A673 (cell line): ENCODE data around the gene KIAA1328. TPM values are rescaled to one million over a fixed set of nuclear protein-coding genes. Genes with fewer than 3 reads are reported as not detected.

Source experiments
- BruUV-seq: library from RNA; stranded (reverse); fragments of 400-500 nt; replicated peaks from 2 replicates; lab custom pipeline; 2021; lab: Mats Ljungman, UMichigan
- CTCF ChIA-PET: fragments of 300-600 bp; sonication (Branson Sonifier 250); formaldehyde crosslinking; loops from one replicate; lab custom pipeline; 2022; ENCODE audit warnings: antibody characterized with exemption; lab: Charles Lee
- POLR2A ChIA-PET: fragments of 300-600 bp; sonication (Branson Sonifier 250); formaldehyde crosslinking; loops from one replicate; lab custom pipeline; 2022; ENCODE audit warnings: antibody characterized with exemption; ENCODE audit not compliant: low non-redundant PET; lab: Charles Lee
- DNase-seq: peaks from one replicate; pipeline ENCODE4 v3.0.0-alpha.2; 2015; ENCODE audit warnings: low spot score
- H3K27ac ChIP-seq: fragments of 200-600 bp; sonication (generic); 2 replicates; pipeline ENCODE4 v1.5.1; 2016; ENCODE audit warnings: mixed run types, low read depth, mild to moderate bottlenecking, mixed read lengths, antibody characterized with exemption, low read length; ENCODE audit not compliant: poor library complexity, severe bottlenecking
- H3K27me3 ChIP-seq: fragments of 200-600 bp; sonication (generic); replicated peaks from 2 replicates; pipeline ENCODE4 v1.6.1; 2017; ENCODE audit warnings: mixed run types, low read depth, mild to moderate bottlenecking, mixed read lengths, antibody characterized with exemption, low read length; ENCODE audit not compliant: insufficient read depth, poor library complexity
- H3K36me3 ChIP-seq: fragments of 200-600 bp; sonication (generic); 2 replicates; pipeline ENCODE4 v1.6.1; 2016; ENCODE audit warnings: mixed run types, mild to moderate bottlenecking, mixed read lengths, antibody characterized with exemption, low read length; ENCODE audit not compliant: insufficient read depth, poor library complexity, severe bottlenecking
- H3K4me1 ChIP-seq: fragments of 200-600 bp; sonication (generic); 2 replicates; pipeline ENCODE4 v1.6.1; 2017; ENCODE audit warnings: mixed run types, mild to moderate bottlenecking, mixed read lengths, antibody characterized with exemption, low read length; ENCODE audit not compliant: insufficient read depth, poor library complexity, severe bottlenecking
- H3K4me3 ChIP-seq: fragments of 200-600 bp; sonication (generic); 2 replicates; pipeline ENCODE4 v1.5.1; 2016; ENCODE audit warnings: low read depth, mixed run types, mild to moderate bottlenecking, mixed read lengths, low read length; ENCODE audit not compliant: poor library complexity, severe bottlenecking
- H3K9me3 ChIP-seq: fragments of 200-600 bp; sonication (generic); 2 replicates; pipeline ENCODE4 v1.6.1; 2016; ENCODE audit warnings: mixed run types, low read depth, mild to moderate bottlenecking, mixed read lengths, antibody characterized with exemption, low read length; ENCODE audit not compliant: poor library complexity, severe bottlenecking
- CTCF ChIP-seq: fragments of 300-800, 200-600 bp; sonication (generic); conservative IDR thresholded peaks from 2 replicates; pipeline ENCODE4 v1.5.1; 2017; ENCODE audit warnings: low read depth, mild to moderate bottlenecking, antibody characterized with exemption, low read length, moderate library complexity, mixed read lengths
- EZH2 ChIP-seq: fragments of 200-600 bp; sonication (generic); IDR thresholded peaks from 2 replicates; pipeline ENCODE4 v1.6.1; 2017; ENCODE audit warnings: borderline replicate concordance, low read depth, mild to moderate bottlenecking, mixed read lengths, antibody characterized with exemption, low read length; ENCODE audit not compliant: poor library complexity, severe bottlenecking
- intact Hi-C: fragments of 100-400 bp; cut with micrococcal nuclease; formaldehyde crosslinking; loops from one replicate; pipeline ENCODE4 v1.10.0; 2022; ENCODE audit not compliant: unreplicated experiment
- total RNA-seq: library from RNA; stranded (reverse); gene quantifications from 2 replicates; pipeline ENCODE4 v1.2.3, GENCODE V29; 2021

Gene KIAA1328
- total RNA-seq, 1 experiment from 2014 or later = 6.5 TPM

GRCh38 chr18:37266290-37266689, 437.4 kb downstream of the KIAA1328 start:
- intact Hi-C loops = no loop called here
- no TSS peak for BruUV-seq
- no peak overlapping the region for H3K27ac ChIP-seq
- TF ChIP-seq EZH2 = no peak
- no peak overlapping the region for H3K4me3 ChIP-seq
- H3K27me3 ChIP-seq = no peaks in the 10 kb centered on the region
- H3K36me3 ChIP-seq = no peaks in the 10 kb centered on the region
- no peaks in the 10 kb centered on the region for H3K9me3 ChIP-seq
- CTCF ChIA-PET = no interaction called here
- DNase-seq = no peak
- H3K4me1 ChIP-seq = no peaks in the 10 kb centered on the region
- POLR2A ChIA-PET = no interaction called here

GRCh38 chr18:37270038-37270665, 441.2 kb downstream of the KIAA1328 start:
- H3K27me3 ChIP-seq = peaks cover 22% of the 10 kb centered on the region
- no peak overlapping the region for H3K4me3 ChIP-seq
- no peaks in the 10 kb centered on the region for H3K4me1 ChIP-seq
- no peaks in the 10 kb centered on the region for H3K9me3 ChIP-seq
- ChIA-PET CTCF (no interaction called here), POLR2A (no interaction called here)
- DNase-seq = peak; percentile 64
- intact Hi-C loops = no loop called here
- no peaks in the 10 kb centered on the region for H3K36me3 ChIP-seq
- TF ChIP-seq EZH2 (no peak), CTCF (no peak)
- BruUV-seq = no TSS peak
- H3K27ac ChIP-seq = no peak overlapping the region

- H3K4me1 ChIP-seq = no peaks in the 10 kb centered on the region
- intact Hi-C loops = no loop called here
- no peak for DNase-seq
- POLR2A ChIA-PET = no interaction called here
- CTCF ChIA-PET = no interaction called here
- peaks cover 26% of the 10 kb centered on the region for H3K27me3 ChIP-seq
- no peak overlapping the region for H3K27ac ChIP-seq
- no peaks in the 10 kb centered on the region for H3K9me3 ChIP-seq
- TF ChIP-seq EZH2 (no peak), CTCF (no peak)
- no peaks in the 10 kb centered on the region for H3K36me3 ChIP-seq
- BruUV-seq = no TSS peak
- H3K4me3 ChIP-seq = no peak overlapping the region
These were observed 441.7 kb downstream of the KIAA1328 start for GRCh38 chr18:37270666-37271052.

- intact Hi-C loops = no loop called here
- Histone ChIP-seq H3K4me3 (no peak overlapping the region), H3K9me3 (no peaks in the 10 kb centered on the region), H3K4me1 (no peaks in the 10 kb centered on the region), H3K36me3 (no peaks in the 10 kb centered on the region), H3K27ac (no peak overlapping the region), H3K27me3 (peaks cover 41% of the 10 kb centered on the region)
- POLR2A ChIA-PET = no interaction called here
- no TSS peak for BruUV-seq
- CTCF ChIA-PET = no interaction called here
- TF ChIP-seq EZH2 = no peak
- DNase-seq = no peak
These were observed 443.3 kb downstream of the KIAA1328 start for GRCh38 chr18:37272226-37272625.
